IPS-15b (cell line): ENCODE measurements around the gene ETHE1.
A peak's percentile ranks its signal among the peaks of the same experiment; 100 is the strongest.

ENCODE experiments used
- H3K27me3 ChIP-seq: one replicate; pipeline ENCODE4 v1.6.1; 2013; ENCODE audit warnings: low read length; ENCODE audit not compliant: control insufficient read depth, insufficient read depth
- H3K36me3 ChIP-seq: one replicate; pipeline ENCODE4 v1.6.1; 2013; ENCODE audit warnings: low read length; ENCODE audit not compliant: control insufficient read depth, insufficient read depth
- H3K4me1 ChIP-seq: one replicate; pipeline ENCODE4 v1.6.1; 2013; ENCODE audit warnings: mild to moderate bottlenecking, low read length; ENCODE audit not compliant: control insufficient read depth, insufficient read depth
- H3K4me3 ChIP-seq: one replicate; pipeline ENCODE4 v1.5.1; 2013; ENCODE audit warnings: low read depth, low read length
- H3K9ac ChIP-seq: one replicate; pipeline ENCODE4 v1.6.1; 2013; ENCODE audit warnings: low read depth, mild to moderate bottlenecking, low read length
- H3K9me3 ChIP-seq: one replicate; pipeline ENCODE4 v1.6.1; 2013; ENCODE audit warnings: mild to moderate bottlenecking, low read length; ENCODE audit not compliant: control insufficient read depth, insufficient read depth

The ETHE1 gene

GRCh38 chr19:43546581-43546980, 19.6 kb upstream of the ETHE1 start:
- Histone ChIP-seq H3K4me1 (no peaks in the 10 kb centered on the region), H3K9me3 (no peaks in the 10 kb centered on the region), H3K9ac (no peak overlapping the region), H3K27me3 (no peaks in the 10 kb centered on the region), H3K4me3 (no peak overlapping the region), H3K36me3 (peaks cover 40% of the 10 kb centered on the region)

GRCh38 chr19:43545981-43546380, 19.0 kb upstream of the ETHE1 start:
- Histone ChIP-seq H3K36me3 (peaks cover 37% of the 10 kb centered on the region), H3K4me1 (no peaks in the 10 kb centered on the region), H3K4me3 (no peak overlapping the region), H3K9ac (no peak overlapping the region), H3K9me3 (no peaks in the 10 kb centered on the region), H3K27me3 (no peaks in the 10 kb centered on the region)

- Histone ChIP-seq H3K27me3 (no peaks in the 10 kb centered on the region), H3K4me3 (no peak overlapping the region), H3K9ac (no peak overlapping the region)
Observed at GRCh38 chr19:43545276-43545675, 18.3 kb upstream of the ETHE1 start.

GRCh38 chr19:43544077-43544476, 17.1 kb upstream of the ETHE1 start:
- Histone ChIP-seq H3K36me3 (peaks cover 33% of the 10 kb centered on the region), H3K27me3 (no peaks in the 10 kb centered on the region), H3K9ac (no peak overlapping the region), H3K4me3 (no peak overlapping the region), H3K9me3 (no peaks in the 10 kb centered on the region), H3K4me1 (no peaks in the 10 kb centered on the region)

More at GRCh38 chr19:43545276-43545675, 18.3 kb upstream of the ETHE1 start:
- peaks cover 39% of the 10 kb centered on the region for H3K36me3 ChIP-seq
- H3K9me3 ChIP-seq = no peaks in the 10 kb centered on the region
- no peaks in the 10 kb centered on the region for H3K4me1 ChIP-seq

GRCh38 chr19:43541920-43542650, 15.1 kb upstream of the ETHE1 start:
- Histone ChIP-seq H3K36me3 (peaks cover 37% of the 10 kb centered on the region), H3K4me3 (no peak overlapping the region), H3K9ac (no peak overlapping the region), H3K4me1 (no peaks in the 10 kb centered on the region), H3K9me3 (no peaks in the 10 kb centered on the region), H3K27me3 (no peaks in the 10 kb centered on the region)

GRCh38 chr19:43540381-43540780, 13.4 kb upstream of the ETHE1 start:
- peaks cover 31% of the 10 kb centered on the region for H3K36me3 ChIP-seq
- no peak overlapping the region for H3K9ac ChIP-seq

GRCh38 chr19:43538922-43539321, 11.9 kb upstream of the ETHE1 start:
- Histone ChIP-seq H3K27me3 (no peaks in the 10 kb centered on the region), H3K4me1 (peaks cover 9% of the 10 kb centered on the region), H3K9me3 (no peaks in the 10 kb centered on the region), H3K36me3 (peaks cover 27% of the 10 kb centered on the region), H3K9ac (no peak overlapping the region), H3K4me3 (no peak overlapping the region)

More at GRCh38 chr19:43540381-43540780, 13.4 kb upstream of the ETHE1 start:
- Histone ChIP-seq H3K9me3 (no peaks in the 10 kb centered on the region), H3K27me3 (no peaks in the 10 kb centered on the region), H3K4me3 (no peak overlapping the region), H3K4me1 (peaks cover 5% of the 10 kb centered on the region)

GRCh38 chr19:43534816-43535761, 8.1 kb upstream of the ETHE1 start:
- no peaks in the 10 kb centered on the region for H3K27me3 ChIP-seq
- peaks cover 9% of the 10 kb centered on the region for H3K4me1 ChIP-seq
- H3K9ac ChIP-seq = no peak overlapping the region
- H3K9me3 ChIP-seq = no peaks in the 10 kb centered on the region
- peak overlapping the region; percentile 67 for H3K4me3 ChIP-seq
- peaks cover 6% of the 10 kb centered on the region for H3K36me3 ChIP-seq

GRCh38 chr19:43534305-43534815, 7.4 kb upstream of the ETHE1 start:
- H3K9ac ChIP-seq = no peak overlapping the region
- peaks cover 2% of the 10 kb centered on the region for H3K27me3 ChIP-seq
- H3K9me3 ChIP-seq = no peaks in the 10 kb centered on the region
- peaks cover 9% of the 10 kb centered on the region for H3K4me1 ChIP-seq
- H3K4me3 ChIP-seq = peak overlapping the region; percentile 67
- peaks cover 6% of the 10 kb centered on the region for H3K36me3 ChIP-seq

GRCh38 chr19:43533546-43534304, 6.7 kb upstream of the ETHE1 start:
- H3K36me3 ChIP-seq = peaks cover 6% of the 10 kb centered on the region
- H3K27me3 ChIP-seq = peaks cover 2% of the 10 kb centered on the region
- H3K9ac ChIP-seq = peak overlapping the region; percentile 54
- no peaks in the 10 kb centered on the region for H3K9me3 ChIP-seq
- H3K4me1 ChIP-seq = peaks cover 9% of the 10 kb centered on the region
- peak overlapping the region; percentile 91 for H3K4me3 ChIP-seq

GRCh38 chr19:43532962-43533545, 6.1 kb upstream of the ETHE1 start, which contains the start of gene ZNF575:
Gene ZNF575 (plus strand): TSS chr19:43533188. CDS start chr19:43534423, 1,235 bp downstream.
- Histone ChIP-seq H3K4me3 (peak within 1 kb of the TSS; percentile 91), H3K36me3 (no peaks in the 10 kb centered on the region), H3K27me3 (peaks cover 7% of the 10 kb centered on the region), H3K9ac (peak within 1 kb of the TSS; percentile 54), H3K4me1 (peaks cover 9% of the 10 kb centered on the region), H3K9me3 (no peaks in the 10 kb centered on the region)
